ENCODE measurements around the gene TRIM29.

Gene TRIM29

GRCh38 chr11:120090411-120090810, 47.5 kb downstream of the TRIM29 start:
- no peak for DNase-seq

- no peak for DNase-seq
Measured at GRCh38 chr11:120089036-120090001, 48.6 kb downstream of the TRIM29 start.

GRCh38 chr11:120088056-120088455, 49.9 kb downstream of the TRIM29 start:
- DNase-seq, result no peak

- peak; percentile 50 for DNase-seq
Measured at GRCh38 chr11:120086651-120087050, 51.3 kb downstream of the TRIM29 start.

- DNase-seq, result peak; percentile 11
Measured at GRCh38 chr11:120079750-120080610, 57.9 kb downstream of the TRIM29 start.

- no peak for DNase-seq
Measured at GRCh38 chr11:120078397-120078796, 59.5 kb downstream of the TRIM29 start.

GRCh38 chr11:120074076-120074475, 63.8 kb downstream of the TRIM29 start:
- DNase-seq, result no peak

GRCh38 chr11:120073196-120073595, 64.7 kb downstream of the TRIM29 start:
- peak; percentile 8 for DNase-seq

GRCh38 chr11:120068114-120068573, 69.8 kb downstream of the TRIM29 start:
- DNase-seq, result peak; percentile 38

GRCh38 chr11:120067438-120068113, 70.3 kb downstream of the TRIM29 start:
- DNase-seq, result no peak

GRCh38 chr11:120066738-120067437, 71.0 kb downstream of the TRIM29 start:
- DNase-seq, result no peak

GRCh38 chr11:120065876-120066275, 72.0 kb downstream of the TRIM29 start:
- no peak for DNase-seq

GRCh38 chr11:120065176-120065575, 72.7 kb downstream of the TRIM29 start:
- DNase-seq, result no peak

- DNase-seq, result no peak
Measured at GRCh38 chr11:120064341-120064740, 73.6 kb downstream of the TRIM29 start.

GRCh38 chr11:120063686-120064340, 74.1 kb downstream of the TRIM29 start:
- DNase-seq, result no peak

- no peak for DNase-seq
Measured at GRCh38 chr11:120062561-120062930, 75.4 kb downstream of the TRIM29 start.

- DNase-seq, result no peak
Measured at GRCh38 chr11:120061761-120062560, 76.0 kb downstream of the TRIM29 start.

Measured in NCI-H146 (cell line).